RWPE1 (cell line): ENCODE data around the gene CLSTN3.

Experiments used
- CTCF ChIA-PET: fragments of 350-600 bp; sonication (Branson Sonifier 250); formaldehyde crosslinking; extraction: SDS; loops from one replicate; lab custom pipeline; 2021; lab: Yijun Ruan, JAX
- POLR2A ChIA-PET: fragments of 400-600 bp; formaldehyde crosslinking; extraction: SDS; loops from one replicate; lab custom pipeline; 2020; ENCODE audit warnings: antibody characterized with exemption; ENCODE audit not compliant: low non-redundant PET; lab: Yijun Ruan, JAX
- DNase-seq: peaks from one replicate; pipeline ENCODE4 v3.0.0; 2012; ENCODE audit warnings: low spot score
- H3K27ac ChIP-seq: fragments of 450-650 bp; 2 replicates; pipeline ENCODE4 v1.5.1; 2017
- TF ChIP-seq, protein P1 (sequence below): fragments of 450-650 bp; conservative IDR thresholded peaks from 2 replicates; pipeline ENCODE4 v1.5.1; 2017; ENCODE audit warnings: low read depth, mild to moderate bottlenecking

The CLSTN3 gene

DNA sequence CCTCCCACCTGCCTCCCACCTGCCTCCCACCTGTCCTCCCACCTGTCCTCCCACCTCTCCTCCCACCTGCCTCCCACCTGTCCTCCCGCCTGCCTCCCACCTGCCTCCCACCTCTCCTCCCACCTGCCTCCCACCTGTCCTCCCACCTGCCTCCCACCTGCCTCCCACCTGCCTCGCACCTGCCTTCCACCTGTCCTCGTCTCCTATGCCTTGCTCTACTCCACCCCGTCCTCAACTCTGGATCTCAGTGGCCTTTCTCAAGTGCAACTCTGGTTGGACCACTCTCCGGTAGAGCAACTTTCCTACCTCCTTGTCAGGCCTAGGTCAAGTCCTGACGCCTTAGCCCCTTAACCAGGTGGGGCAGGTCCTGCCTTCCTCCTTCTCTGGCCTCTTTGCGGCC, 30.0 kb downstream of the CLSTN3 start:
- CTCF ChIA-PET, result interaction anchor here (0.6 kb wide), 1 partner anchor 18 kb away, joined by 3 read pairs; no protein-coding TSS in a partner anchor
- no peak overlapping the region for H3K27ac ChIP-seq
- no peak for DNase-seq
- TF ChIP-seq, protein P1, sequence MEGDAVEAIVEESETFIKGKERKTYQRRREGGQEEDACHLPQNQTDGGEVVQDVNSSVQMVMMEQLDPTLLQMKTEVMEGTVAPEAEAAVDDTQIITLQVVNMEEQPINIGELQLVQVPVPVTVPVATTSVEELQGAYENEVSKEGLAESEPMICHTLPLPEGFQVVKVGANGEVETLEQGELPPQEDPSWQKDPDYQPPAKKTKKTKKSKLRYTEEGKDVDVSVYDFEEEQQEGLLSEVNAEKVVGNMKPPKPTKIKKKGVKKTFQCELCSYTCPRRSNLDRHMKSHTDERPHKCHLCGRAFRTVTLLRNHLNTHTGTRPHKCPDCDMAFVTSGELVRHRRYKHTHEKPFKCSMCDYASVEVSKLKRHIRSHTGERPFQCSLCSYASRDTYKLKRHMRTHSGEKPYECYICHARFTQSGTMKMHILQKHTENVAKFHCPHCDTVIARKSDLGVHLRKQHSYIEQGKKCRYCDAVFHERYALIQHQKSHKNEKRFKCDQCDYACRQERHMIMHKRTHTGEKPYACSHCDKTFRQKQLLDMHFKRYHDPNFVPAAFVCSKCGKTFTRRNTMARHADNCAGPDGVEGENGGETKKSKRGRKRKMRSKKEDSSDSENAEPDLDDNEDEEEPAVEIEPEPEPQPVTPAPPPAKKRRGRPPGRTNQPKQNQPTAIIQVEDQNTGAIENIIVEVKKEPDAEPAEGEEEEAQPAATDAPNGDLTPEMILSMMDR, result no peak
- POLR2A ChIA-PET, result no interaction called here

DNA sequence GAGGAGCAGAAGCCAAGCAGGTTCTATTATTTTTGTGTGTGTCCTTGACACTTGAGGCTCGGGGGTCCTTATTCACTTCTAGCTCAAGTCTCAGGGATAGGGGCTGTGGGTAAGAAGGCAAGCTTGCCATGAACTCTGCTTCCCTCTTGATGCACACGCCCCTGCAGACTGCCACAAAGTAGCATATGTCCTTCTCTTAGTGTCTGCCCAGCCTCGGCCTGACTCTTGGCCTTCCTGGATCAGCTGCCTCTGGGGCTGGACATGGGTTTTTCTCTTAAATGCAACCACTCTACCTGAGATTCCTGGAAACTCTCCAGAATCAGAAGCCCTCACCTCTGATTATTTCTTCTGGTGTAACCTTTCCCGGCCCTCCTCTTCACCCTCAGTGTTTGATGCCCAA, 31.2 kb downstream of the CLSTN3 start:
- TF ChIP-seq, protein P1, result no peak
- H3K27ac ChIP-seq, result no peak overlapping the region
- no peak for DNase-seq
- ChIA-PET CTCF (interaction anchor here (0.9 to 1.0 kb wide), 2 partner anchors 16 to 19 kb away, joined by 3 read pairs; no protein-coding TSS in a partner anchor), POLR2A (no interaction called here)

DNA sequence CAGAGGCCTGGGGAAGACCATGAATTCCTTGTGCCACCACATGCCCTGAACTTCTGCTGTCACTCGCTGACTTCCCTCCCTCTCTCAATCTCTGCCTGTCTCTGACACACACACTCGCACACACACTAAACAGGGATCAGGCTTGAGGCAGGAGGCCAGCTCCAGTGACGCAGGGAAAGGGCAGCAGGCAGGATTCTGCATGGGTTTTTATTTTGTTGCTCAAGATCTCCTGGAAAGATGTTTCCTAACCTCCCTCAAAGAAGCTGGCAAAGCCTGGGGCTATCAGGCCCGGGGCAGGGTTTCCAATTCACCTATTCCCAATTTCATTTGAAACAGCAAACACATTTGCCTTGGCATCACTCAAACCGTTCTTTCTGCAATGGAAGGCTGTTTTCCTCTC, 31.6 kb downstream of the CLSTN3 start:
- ChIA-PET CTCF (interaction anchor here (0.6 to 1.7 kb wide), 5 partner anchors 8 to 539 kb away, joined by 3 to 7 read pairs (median 4); no protein-coding TSS in a partner anchor), POLR2A (no interaction called here)
- no peak overlapping the region for H3K27ac ChIP-seq
- TF ChIP-seq, protein P1, result no peak
- no peak for DNase-seq

DNA sequence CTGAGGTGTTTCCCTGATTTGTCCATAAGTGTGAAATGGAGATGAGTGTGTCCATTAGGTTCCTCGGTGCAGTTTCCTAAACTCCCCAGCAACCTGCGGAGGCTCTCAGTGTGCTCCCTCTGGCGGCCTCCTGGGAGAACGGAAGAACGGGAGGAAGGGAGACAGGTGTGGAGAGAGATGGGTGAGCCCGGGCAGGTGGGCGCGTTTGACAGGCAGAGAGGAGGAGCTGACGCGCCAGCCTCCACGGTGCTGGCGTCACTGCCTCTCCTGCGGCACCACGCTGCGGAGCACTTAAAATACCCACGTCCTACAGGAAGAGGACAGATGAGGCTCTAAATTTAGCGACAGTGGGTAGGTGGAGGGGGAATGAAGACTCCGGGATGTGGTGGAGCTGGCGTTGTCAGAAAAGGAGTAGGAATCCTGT, 32.5 kb downstream of the CLSTN3 start:
- peak; percentile 68 for DNase-seq
- POLR2A ChIA-PET, result no interaction called here

DNA sequence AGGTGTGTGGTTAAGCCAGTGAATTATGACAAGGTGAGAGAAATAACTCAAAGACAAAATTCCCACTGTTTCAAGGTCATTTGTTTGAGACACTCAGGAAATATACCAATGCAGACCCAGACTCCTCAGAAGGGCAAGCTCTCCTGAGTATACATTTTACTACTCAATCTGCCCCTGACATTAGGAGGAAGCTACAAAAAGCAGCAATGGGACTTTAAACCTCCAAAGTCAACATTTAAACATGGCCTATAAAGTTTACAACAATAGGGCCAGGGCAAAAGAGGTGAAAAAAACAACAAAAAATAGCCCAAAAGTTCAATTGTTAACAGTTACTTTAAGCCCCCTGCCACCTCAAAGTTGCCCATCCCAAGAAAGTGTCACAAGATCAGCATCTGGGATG, 39.8 kb downstream of the CLSTN3 start:
- POLR2A ChIA-PET, result no interaction called here
- no peak overlapping the region for H3K27ac ChIP-seq
- TF ChIP-seq, protein P1, result no peak
- CTCF ChIA-PET, result interaction anchor here (0.6 to 0.7 kb wide), 2 partner anchors 136 to 252 kb away, joined by 3 to 5 read pairs; no protein-coding TSS in a partner anchor
- no peak for DNase-seq

More for the DNA sequence above, 32.5 kb downstream of the CLSTN3 start:
- H3K27ac ChIP-seq, result no peak overlapping the region
- CTCF ChIA-PET, result interaction anchor here (0.5 to 1.7 kb wide), 8 partner anchors 8 to 538 kb away, joined by 3 to 7 read pairs (median 3); no protein-coding TSS in a partner anchor
- TF ChIP-seq, protein P1, result peak; percentile 64

DNA sequence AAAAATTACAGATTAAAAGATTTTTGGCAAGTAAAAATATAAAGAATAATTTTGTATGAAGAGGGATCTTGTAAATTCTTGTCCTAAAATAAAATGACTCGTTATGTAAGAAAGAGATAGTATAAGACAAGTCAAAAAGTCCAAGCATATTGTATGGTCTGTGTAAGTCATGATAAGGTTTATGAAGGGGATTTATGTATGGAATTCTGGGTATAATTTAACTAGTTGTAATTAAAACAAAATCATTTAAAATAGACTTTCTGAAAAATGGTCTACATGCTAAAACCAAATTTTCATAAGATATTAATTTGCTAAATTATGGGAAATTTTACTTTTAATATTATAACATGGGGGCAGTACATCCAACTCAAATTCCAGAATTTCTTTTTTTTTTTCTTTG, 41.7 kb downstream of the CLSTN3 start:
- POLR2A ChIA-PET, result no interaction called here
- TF ChIP-seq, protein P1, result no peak
- CTCF ChIA-PET, result no interaction called here

More for the DNA sequence above, 41.7 kb downstream of the CLSTN3 start:
- H3K27ac ChIP-seq, result no peak overlapping the region
- no peak for DNase-seq
